K562 (cell line): ENCODE results near the gene PALMD. TPM values are rescaled to one million over a fixed set of nuclear protein-coding genes. Genes with fewer than 3 reads are reported as not detected.

Experiments used
- ATAC-seq: fragments of 200-7000 bp; cut with Tn5 transposase; 3 replicates; pipeline ENCODE4 v1.9.1; 2020; ENCODE audit warnings: moderate library complexity
- BruUV-seq: library from RNA; stranded (reverse); fragments of 400-500 nt; replicated peaks from 2 replicates; lab custom pipeline; 2021; lab: Mats Ljungman, UMichigan
- CTCF ChIA-PET: fragments of 300-600 bp; formaldehyde crosslinking; extraction: SDS; loops from one replicate; lab custom pipeline; 2021; ENCODE audit warnings: low intra/inter-chr PET ratio; lab: Yijun Ruan, JAX
- POLR2A ChIA-PET: fragments of 300-600, 350-650 bp; sonication (Branson Sonifier 250); formaldehyde crosslinking; extraction: SDS; loops from one replicate; lab custom pipeline; 2021; ENCODE audit warnings: antibody characterized with exemption, inconsistent platforms; lab: Yijun Ruan, JAX
- DNase-seq, 4 experiments: peaks; one replicate each; pipeline versions ENCODE4 v3.0.0 to v3.0.0-alpha.2; 2011 to 2018; ENCODE audit warnings: low spot score in 3 of 4, mixed read lengths in 3 of 4; ENCODE audit errors: extremely low read depth in 1 of 4
- FAIRE-seq: peaks from 2 replicates; lab custom pipeline; 2011; peaks lifted over from hg19 to GRCh38; lab: Jason Lieb, UNC
- H2AFZ ChIP-seq: 2 replicates; pipeline ENCODE4 v1.6.0; 2011; ENCODE audit warnings: low read depth, low read length, control low read depth, inconsistent platforms
- H3K27ac ChIP-seq: fragments of 200-600 bp; 3 replicates; pipeline ENCODE4 v1.8.0; 2011; ENCODE audit warnings: low read depth, mild to moderate bottlenecking, control low read depth, inconsistent platforms, low read length, moderate library complexity, mixed read lengths; ENCODE audit errors: extremely low read depth
- H3K27me3 ChIP-seq, 2 experiments: fragments of 300-600 bp in 1 of 2; 2 replicates in 1 of 2; 3 replicates in 1 of 2; pipeline versions ENCODE4 v1.6.0 to v1.8.0; 2011; ENCODE audit warnings: inconsistent platforms in 2 of 2, low read length in 2 of 2, mild to moderate bottlenecking in 1 of 2, mixed read lengths in 1 of 2, moderate library complexity in 1 of 2; ENCODE audit not compliant: control insufficient read depth in 2 of 2, insufficient read depth in 2 of 2
- H3K36me3 ChIP-seq: fragments of 300-600 bp; 3 replicates; pipeline ENCODE4 v1.8.0; 2011; ENCODE audit warnings: mild to moderate bottlenecking, low read length, inconsistent platforms; ENCODE audit not compliant: control insufficient read depth, insufficient read depth
- H3K4me1 ChIP-seq, 2 experiments: fragments of 200-600 bp in 1 of 2; replicated peaks in 1 of 2; 2 replicates in 1 of 2; 3 replicates in 1 of 2; pipeline versions ENCODE4 v1.5.1 to v1.8.0; 2011; ENCODE audit warnings: inconsistent platforms in 2 of 2, low read length in 2 of 2, mild to moderate bottlenecking in 1 of 2, mixed read lengths in 1 of 2, moderate library complexity in 1 of 2; ENCODE audit not compliant: control insufficient read depth in 2 of 2, insufficient read depth in 2 of 2
- H3K4me2 ChIP-seq: 2 replicates; pipeline ENCODE4 v1.6.1; 2011; ENCODE audit warnings: low read length, control low read depth, inconsistent platforms, mixed read lengths; ENCODE audit not compliant: insufficient read depth
- H3K4me3 ChIP-seq: fragments of 200-600 bp; sonication (generic), shearing (Covaris generic); 2 replicates; pipeline ENCODE4 v1.5.1; 2016; ENCODE audit warnings: control low read depth, inconsistent platforms
- H3K79me2 ChIP-seq: fragments of 200-600 bp; 3 replicates; pipeline ENCODE4 v1.8.0; 2011; ENCODE audit warnings: low read length, inconsistent platforms; ENCODE audit not compliant: control insufficient read depth, insufficient read depth
- H3K9ac ChIP-seq, 2 experiments: 2 replicates each; pipeline versions ENCODE4 v1.6.0 to v1.6.1; 2011; ENCODE audit warnings: low read depth in 2 of 2, low read length in 2 of 2, control low read depth in 1 of 2, inconsistent platforms in 1 of 2, mild to moderate bottlenecking in 1 of 2, mixed read lengths in 1 of 2; ENCODE audit not compliant: insufficient read depth in 1 of 2
- H3K9me1 ChIP-seq: one replicate; pipeline ENCODE4 v1.6.0; 2011; ENCODE audit warnings: inconsistent platforms, mild to moderate bottlenecking, low read length, moderate library complexity; ENCODE audit not compliant: control insufficient read depth, insufficient read depth
- H3K9me3 ChIP-seq: replicated peaks from 2 replicates; pipeline ENCODE4 v1.5.1; 2011; ENCODE audit warnings: low read depth, low read length, inconsistent platforms; ENCODE audit not compliant: control insufficient read depth, insufficient read depth
- H4K20me1 ChIP-seq: replicated peaks from 2 replicates; pipeline ENCODE4 v1.6.1; 2011; ENCODE audit warnings: low read length, inconsistent platforms, mixed read lengths; ENCODE audit not compliant: control insufficient read depth, insufficient read depth
- E2F3 ChIP-seq: fragments of 250-450 bp; sonication (Bioruptor Pico); IDR thresholded peaks from 2 replicates; pipeline ENCODE4 v1.4.0; 2020; ENCODE audit warnings: mild to moderate bottlenecking
- FOXJ3 ChIP-seq: sonication (generic); formaldehyde crosslinking; IDR thresholded peaks from 2 replicates; pipeline ENCODE4 v1.4.0; 2020; ENCODE audit warnings: mild to moderate bottlenecking, missing genetic modification reagents
- MTA1 ChIP-seq: fragments of 450-650 bp; IDR thresholded peaks from 2 replicates; pipeline ENCODE4 v1.6.1; 2017; ENCODE audit warnings: borderline replicate concordance
- PHB ChIP-seq: fragments of 250-450 bp; sonication (Bioruptor Pico); IDR thresholded peaks from 2 replicates; pipeline ENCODE4 v1.5.0; 2021
- SMARCA4 ChIP-seq: fragments of 450-650 bp; IDR thresholded peaks from 2 replicates; pipeline ENCODE4 v1.6.1; 2016
- SREBF2 ChIP-seq: sonication (generic); formaldehyde crosslinking; IDR thresholded peaks from 2 replicates; pipeline ENCODE4 v1.4.0; 2020; ENCODE audit warnings: mild to moderate bottlenecking, missing genetic modification reagents
- TAF1 ChIP-seq: IDR thresholded peaks from 2 replicates; pipeline ENCODE4 v1.6.1; 2011; ENCODE audit warnings: mild to moderate bottlenecking, low read length, moderate library complexity; ENCODE audit not compliant: insufficient read depth, control insufficient read depth, severe bottlenecking; ENCODE audit errors: extremely low read depth
- ZFP1 ChIP-seq: fragments of 450-650 bp; formaldehyde crosslinking; IDR thresholded peaks from 2 replicates; pipeline ENCODE4 v1.4.0; 2020; ENCODE audit warnings: mild to moderate bottlenecking, mixed read lengths
- ZFP30 ChIP-seq: fragments of 250-450 bp; sonication (Bioruptor Pico); IDR thresholded peaks from 2 replicates; pipeline ENCODE4 v1.8.0; 2022; ENCODE audit warnings: moderate library complexity, mild to moderate bottlenecking, inconsistent platforms, borderline replicate concordance
- WGBS: fragments of 100-300 bp; shearing (Covaris generic); methylation state at CpG from one replicate; pipeline ENCODE4 v1.1.6; 2016; ENCODE audit warnings: low coverage, mixed read lengths; ENCODE audit not compliant: insufficient coverage; ENCODE audit errors: missing lambda C conversion rate; 5-methylcytosine and 5-hydroxymethylcytosine counted together
- in situ Hi-C: fragments of 300-500 bp; cut with MboI; formaldehyde crosslinking; loops from 4 replicates; pipeline ENCODE4 v1.15.0; 2018; ENCODE audit warnings: inconsistent platforms, mixed read lengths
- intact Hi-C: fragments of 100-400 bp; cut with micrococcal nuclease; formaldehyde crosslinking; loops from 2 replicates; pipeline ENCODE4 v1.14.2; 2022
- polyA plus RNA-seq, 8 experiments: library from polyadenylated mRNA; depleted of rRNA in 4 of 8; stranded (reverse) in 5 of 8; unstranded in 3 of 8; fragments of >200 nt; fragmentation: Nextera tagmentation in 2 of 8; fragmentation: Illumina TruSeq in 1 of 8; extraction: Ambion mirVana in 2 of 8; extraction: Trizol in 1 of 8; gene quantifications; 2 replicates each; pipeline versions ENCODE4 v1.2.1 to v1.2.3, GENCODE V29; 2011 to 2014; ENCODE audit warnings: inconsistent platforms in 1 of 8, missing spikeins in 1 of 8
- total RNA-seq, 7 experiments: library from RNA; depleted of rRNA in 6 of 7; stranded (reverse); fragments of >200 nt in 6 of 7; fragmentation: Illumina TruSeq in 2 of 7; extraction: Trizol in 2 of 7; gene quantifications; 2 replicates each; pipeline versions ENCODE4 v1.2.1 to v1.2.3, GENCODE V29; 2011 to 2021; ENCODE audit warnings: low replicate concordance in 1 of 7
- TF ChIP-seq, protein P1 (sequence below): fragments of 450-650 bp; IDR thresholded peaks from 2 replicates; pipeline ENCODE4 v1.6.1; 2016; ENCODE audit warnings: mild to moderate bottlenecking
- TF ChIP-seq, protein P2 (sequence below), 2 experiments: fragments of 150-350 bp in 1 of 2; IDR thresholded peaks; 2 replicates each; pipeline ENCODE4 v1.6.1; 2012 to 2016; ENCODE audit warnings: low read depth in 2 of 2, low read length in 2 of 2, mild to moderate bottlenecking in 1 of 2, moderate library complexity in 1 of 2
- TF ChIP-seq, protein P3 (sequence below), 2 experiments: fragments of 450-650 bp; conservative IDR thresholded peaks; 2 replicates each; pipeline ENCODE4 v1.6.1; 2017; ENCODE audit warnings: mild to moderate bottlenecking in 2 of 2, moderate library complexity in 2 of 2
- TF ChIP-seq, protein P4 (sequence below): fragments of 450-650 bp; formaldehyde crosslinking; IDR thresholded peaks from 2 replicates; pipeline ENCODE4 v1.4.0; 2020; ENCODE audit warnings: mild to moderate bottlenecking, mixed read lengths

The PALMD gene
- total and polyA plus RNA-seq, 9 of the 15 experiments (the other 6 are each of a cell fraction or from before 2014, with no cell fraction given), result 2.7 to 13.5 (median 5.4) TPM

DNA sequence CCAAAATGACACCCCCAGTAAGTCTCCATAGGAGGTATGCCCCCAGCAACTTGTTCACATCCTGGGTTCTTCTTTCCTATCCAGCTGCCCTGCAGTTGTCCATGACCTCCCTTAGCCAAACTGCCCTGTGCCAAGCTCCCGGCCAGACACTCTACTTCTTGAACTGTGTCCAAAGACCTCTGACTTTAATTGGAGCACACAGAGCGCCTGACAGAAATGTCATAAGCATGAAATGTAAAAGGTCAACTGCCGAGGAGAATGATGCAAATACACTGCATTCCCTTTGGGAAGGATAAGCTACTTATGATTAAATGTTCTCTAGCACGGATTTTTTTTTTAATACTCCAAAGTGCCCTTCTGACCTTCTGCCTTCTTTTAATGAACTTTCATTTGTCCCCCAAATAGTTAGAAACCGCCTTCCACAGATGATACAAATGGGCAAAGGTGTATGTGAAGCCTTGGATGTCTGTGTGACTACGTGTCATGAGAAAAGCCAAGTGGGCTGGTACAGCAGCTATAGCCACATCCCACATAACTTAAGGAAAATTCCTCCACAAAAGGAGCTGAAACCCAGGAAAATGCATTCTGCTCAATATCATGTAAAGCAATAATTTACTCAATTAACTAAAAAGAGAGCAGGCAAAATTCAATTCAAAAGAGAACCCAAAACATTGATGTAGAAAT, 26.8 kb downstream of the PALMD start:
- in situ Hi-C loops (no loop called here), intact Hi-C loops (no loop called here)
- WGBS, result 49% methylated on average over 6 of the region's 6 CpGs
- Histone ChIP-seq H3K79me2 (no peaks in the 10 kb centered on the region), H2AFZ (no peak overlapping the region), H4K20me1 (no peaks in the 10 kb centered on the region), H3K4me2 (no peak overlapping the region), H3K27me3 (no peaks in the 10 kb centered on the region), H3K27ac (no peak overlapping the region), H3K4me3 (no peak overlapping the region), H3K9me3 (no peaks in the 10 kb centered on the region), H3K36me3 (no peaks in the 10 kb centered on the region), H3K4me1 (no peaks in the 10 kb centered on the region), H3K9ac (no peak overlapping the region), H3K9me1 (no peaks in the 10 kb centered on the region)
- DNase-seq (no peak), ATAC-seq (no peak), FAIRE-seq (no peak)
- POLR2A ChIA-PET, result interaction anchor here (0.6 kb wide), 1 partner anchor 26 kb away, joined by 3 read pairs; no protein-coding TSS in a partner anchor
- CTCF ChIA-PET, result interaction anchor here (0.5 kb wide), 1 partner anchor 445 kb away, joined by 3 read pairs; no protein-coding TSS in a partner anchor
- no TSS peak for BruUV-seq
- TF ChIP-seq TAF1, result no peak
- TF ChIP-seq FOXJ3 (CRISPR knock-in tag), result no peak
- TF ChIP-seq, protein P1, sequence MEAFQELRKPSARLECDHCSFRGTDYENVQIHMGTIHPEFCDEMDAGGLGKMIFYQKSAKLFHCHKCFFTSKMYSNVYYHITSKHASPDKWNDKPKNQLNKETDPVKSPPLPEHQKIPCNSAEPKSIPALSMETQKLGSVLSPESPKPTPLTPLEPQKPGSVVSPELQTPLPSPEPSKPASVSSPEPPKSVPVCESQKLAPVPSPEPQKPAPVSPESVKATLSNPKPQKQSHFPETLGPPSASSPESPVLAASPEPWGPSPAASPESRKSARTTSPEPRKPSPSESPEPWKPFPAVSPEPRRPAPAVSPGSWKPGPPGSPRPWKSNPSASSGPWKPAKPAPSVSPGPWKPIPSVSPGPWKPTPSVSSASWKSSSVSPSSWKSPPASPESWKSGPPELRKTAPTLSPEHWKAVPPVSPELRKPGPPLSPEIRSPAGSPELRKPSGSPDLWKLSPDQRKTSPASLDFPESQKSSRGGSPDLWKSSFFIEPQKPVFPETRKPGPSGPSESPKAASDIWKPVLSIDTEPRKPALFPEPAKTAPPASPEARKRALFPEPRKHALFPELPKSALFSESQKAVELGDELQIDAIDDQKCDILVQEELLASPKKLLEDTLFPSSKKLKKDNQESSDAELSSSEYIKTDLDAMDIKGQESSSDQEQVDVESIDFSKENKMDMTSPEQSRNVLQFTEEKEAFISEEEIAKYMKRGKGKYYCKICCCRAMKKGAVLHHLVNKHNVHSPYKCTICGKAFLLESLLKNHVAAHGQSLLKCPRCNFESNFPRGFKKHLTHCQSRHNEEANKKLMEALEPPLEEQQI, result no peak
- TF ChIP-seq E2F3 (CRISPR knock-in tag), result no peak
- no peak for TF ChIP-seq PHB (CRISPR knock-in tag)
- TF ChIP-seq, protein P2, sequence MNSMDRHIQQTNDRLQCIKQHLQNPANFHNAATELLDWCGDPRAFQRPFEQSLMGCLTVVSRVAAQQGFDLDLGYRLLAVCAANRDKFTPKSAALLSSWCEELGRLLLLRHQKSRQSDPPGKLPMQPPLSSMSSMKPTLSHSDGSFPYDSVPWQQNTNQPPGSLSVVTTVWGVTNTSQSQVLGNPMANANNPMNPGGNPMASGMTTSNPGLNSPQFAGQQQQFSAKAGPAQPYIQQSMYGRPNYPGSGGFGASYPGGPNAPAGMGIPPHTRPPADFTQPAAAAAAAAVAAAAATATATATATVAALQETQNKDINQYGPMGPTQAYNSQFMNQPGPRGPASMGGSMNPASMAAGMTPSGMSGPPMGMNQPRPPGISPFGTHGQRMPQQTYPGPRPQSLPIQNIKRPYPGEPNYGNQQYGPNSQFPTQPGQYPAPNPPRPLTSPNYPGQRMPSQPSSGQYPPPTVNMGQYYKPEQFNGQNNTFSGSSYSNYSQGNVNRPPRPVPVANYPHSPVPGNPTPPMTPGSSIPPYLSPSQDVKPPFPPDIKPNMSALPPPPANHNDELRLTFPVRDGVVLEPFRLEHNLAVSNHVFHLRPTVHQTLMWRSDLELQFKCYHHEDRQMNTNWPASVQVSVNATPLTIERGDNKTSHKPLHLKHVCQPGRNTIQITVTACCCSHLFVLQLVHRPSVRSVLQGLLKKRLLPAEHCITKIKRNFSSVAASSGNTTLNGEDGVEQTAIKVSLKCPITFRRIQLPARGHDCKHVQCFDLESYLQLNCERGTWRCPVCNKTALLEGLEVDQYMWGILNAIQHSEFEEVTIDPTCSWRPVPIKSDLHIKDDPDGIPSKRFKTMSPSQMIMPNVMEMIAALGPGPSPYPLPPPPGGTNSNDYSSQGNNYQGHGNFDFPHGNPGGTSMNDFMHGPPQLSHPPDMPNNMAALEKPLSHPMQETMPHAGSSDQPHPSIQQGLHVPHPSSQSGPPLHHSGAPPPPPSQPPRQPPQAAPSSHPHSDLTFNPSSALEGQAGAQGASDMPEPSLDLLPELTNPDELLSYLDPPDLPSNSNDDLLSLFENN (IDR thresholded peaks at IDR 0.05; ENCODE audit: low read depth in 2 of 2, low read length in 2 of 2), result no peak
- no peak for TF ChIP-seq SMARCA4
- TF ChIP-seq, protein P3, sequence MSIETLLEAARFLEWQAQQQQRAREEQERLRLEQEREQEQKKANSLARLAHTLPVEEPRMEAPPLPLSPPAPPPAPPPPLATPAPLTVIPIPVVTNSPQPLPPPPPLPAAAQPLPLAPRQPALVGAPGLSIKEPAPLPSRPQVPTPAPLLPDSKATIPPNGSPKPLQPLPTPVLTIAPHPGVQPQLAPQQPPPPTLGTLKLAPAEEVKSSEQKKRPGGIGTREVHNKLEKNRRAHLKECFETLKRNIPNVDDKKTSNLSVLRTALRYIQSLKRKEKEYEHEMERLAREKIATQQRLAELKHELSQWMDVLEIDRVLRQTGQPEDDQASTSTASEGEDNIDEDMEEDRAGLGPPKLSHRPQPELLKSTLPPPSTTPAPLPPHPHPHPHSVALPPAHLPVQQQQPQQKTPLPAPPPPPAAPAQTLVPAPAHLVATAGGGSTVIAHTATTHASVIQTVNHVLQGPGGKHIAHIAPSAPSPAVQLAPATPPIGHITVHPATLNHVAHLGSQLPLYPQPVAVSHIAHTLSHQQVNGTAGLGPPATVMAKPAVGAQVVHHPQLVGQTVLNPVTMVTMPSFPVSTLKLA (conservative IDR thresholded peaks at IDR 0.05), result no peak
- TF ChIP-seq ZFP1 (CRISPR knock-in tag), result no peak
- no peak for TF ChIP-seq ZFP30 (CRISPR knock-in tag)
- no peak for TF ChIP-seq MTA1
- TF ChIP-seq, protein P4, sequence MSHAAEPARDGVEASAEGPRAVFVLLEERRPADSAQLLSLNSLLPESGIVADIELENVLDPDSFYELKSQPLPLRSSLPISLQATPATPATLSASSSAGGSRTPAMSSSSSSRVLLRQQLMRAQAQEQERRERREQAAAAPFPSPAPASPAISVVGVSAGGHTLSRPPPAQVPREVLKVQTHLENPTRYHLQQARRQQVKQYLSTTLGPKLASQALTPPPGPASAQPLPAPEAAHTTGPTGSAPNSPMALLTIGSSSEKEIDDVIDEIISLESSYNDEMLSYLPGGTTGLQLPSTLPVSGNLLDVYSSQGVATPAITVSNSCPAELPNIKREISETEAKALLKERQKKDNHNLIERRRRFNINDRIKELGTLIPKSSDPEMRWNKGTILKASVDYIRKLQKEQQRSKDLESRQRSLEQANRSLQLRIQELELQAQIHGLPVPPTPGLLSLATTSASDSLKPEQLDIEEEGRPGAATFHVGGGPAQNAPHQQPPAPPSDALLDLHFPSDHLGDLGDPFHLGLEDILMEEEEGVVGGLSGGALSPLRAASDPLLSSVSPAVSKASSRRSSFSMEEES (CRISPR knock-in tag), result no peak
- no peak for TF ChIP-seq SREBF2
